NCI-H524 (cell line): ENCODE data around the gene PITPNC1.
"Not testable (repeated sequence)": the region's sequence is repeated elsewhere in the genome, so short reads cannot be mapped to it uniquely, and the experiment has no call there.

Experiments
- DNase-seq, 2 experiments: peaks; one replicate each; lab custom pipeline; 2025; lab: John Stamatoyannopoulos, UW

Gene PITPNC1

DNA sequence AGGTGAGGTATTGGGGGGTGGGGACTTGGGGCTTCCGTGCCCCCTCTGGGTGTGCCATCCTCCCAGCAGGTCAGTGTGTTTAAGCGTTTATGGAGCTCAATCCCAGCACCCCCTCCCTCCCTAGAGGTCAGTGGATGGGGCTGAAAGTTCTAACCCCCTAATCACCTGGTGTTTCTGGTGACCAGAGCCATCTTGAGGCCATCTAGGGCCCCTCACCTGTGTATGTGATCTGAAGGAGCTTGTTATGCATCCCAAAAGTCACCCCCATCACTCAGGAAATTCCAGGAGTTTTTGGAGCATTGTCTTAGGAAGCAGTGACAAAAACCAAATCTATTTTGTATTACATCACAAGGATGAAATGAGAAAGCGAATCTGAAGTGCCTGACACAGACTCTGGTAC, 272.8 kb downstream of the PITPNC1 start:
- DNase-seq: no peak

DNA sequence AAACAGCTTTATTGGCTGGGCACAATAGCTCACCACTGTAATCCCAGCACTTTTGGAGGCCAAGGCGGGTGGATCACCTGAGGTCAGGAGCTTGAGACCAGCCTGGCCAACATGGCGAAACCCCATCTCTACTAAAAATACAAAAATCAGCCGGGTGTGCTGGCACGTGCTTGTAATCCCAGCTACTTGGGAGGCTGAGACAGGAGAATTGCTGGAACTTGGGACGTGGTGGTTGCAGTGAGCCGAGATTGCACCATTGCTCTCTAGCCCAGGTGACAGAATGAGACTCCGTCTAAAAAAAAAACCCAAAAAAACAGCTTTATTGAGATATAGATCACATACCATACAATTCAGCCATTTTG, 274.1 kb downstream of the PITPNC1 start:
- not testable (repeated sequence) for DNase-seq

DNA sequence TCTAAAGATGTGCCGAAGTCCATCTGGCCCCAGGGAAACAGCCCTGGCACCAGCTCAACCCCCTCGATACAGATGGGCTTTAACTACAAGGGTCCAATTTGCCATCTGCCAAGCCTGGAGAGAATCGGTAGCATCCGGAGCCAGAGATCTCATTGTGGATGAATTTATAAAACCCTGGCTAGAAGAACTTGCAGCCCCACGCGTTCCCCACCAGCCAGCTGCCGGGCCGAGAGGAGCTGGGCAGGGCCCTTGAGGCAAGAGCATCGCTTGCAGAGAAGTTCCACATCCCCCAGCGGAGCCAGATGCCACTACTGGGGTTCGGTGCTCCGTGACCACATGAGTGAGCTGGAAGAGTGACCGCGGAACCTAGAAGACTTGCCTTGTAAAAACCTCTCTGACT, 275.4 kb downstream of the PITPNC1 start:
- DNase-seq: peak; percentile 99 to 100

DNA sequence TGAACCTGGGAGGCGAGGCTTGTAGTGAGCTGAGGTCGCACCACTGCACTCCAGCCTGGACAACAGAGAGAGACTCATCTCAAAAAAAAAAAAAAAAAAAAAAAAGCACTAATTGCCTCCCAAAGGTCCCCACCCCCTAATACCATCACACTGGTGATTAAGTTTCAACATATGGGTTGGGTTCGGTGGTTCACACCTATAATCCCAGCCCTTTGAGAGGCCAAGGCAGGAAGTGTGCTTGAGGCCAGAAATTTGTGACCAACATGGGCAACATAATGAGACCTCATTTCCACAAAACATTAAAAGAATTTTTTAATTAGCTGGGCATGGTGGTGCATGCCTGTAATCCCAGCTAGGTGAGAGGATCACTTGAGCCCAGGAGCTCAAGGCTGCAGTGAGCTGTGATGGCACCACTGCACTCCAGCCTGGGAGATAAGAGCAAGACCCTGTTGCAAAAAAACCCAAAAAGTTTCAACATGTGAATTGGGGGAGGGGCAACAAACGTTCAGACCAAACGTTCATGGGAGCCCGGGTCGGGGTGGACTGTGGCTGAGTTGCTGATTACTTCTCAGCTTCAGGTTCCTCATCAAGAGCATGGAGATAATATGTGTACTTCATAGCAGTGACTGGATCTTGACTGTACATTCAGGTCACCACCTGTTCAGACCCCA, 278.5 kb downstream of the PITPNC1 start:
- peak in 1 of 2 experiments; percentile 11 for DNase-seq

DNA sequence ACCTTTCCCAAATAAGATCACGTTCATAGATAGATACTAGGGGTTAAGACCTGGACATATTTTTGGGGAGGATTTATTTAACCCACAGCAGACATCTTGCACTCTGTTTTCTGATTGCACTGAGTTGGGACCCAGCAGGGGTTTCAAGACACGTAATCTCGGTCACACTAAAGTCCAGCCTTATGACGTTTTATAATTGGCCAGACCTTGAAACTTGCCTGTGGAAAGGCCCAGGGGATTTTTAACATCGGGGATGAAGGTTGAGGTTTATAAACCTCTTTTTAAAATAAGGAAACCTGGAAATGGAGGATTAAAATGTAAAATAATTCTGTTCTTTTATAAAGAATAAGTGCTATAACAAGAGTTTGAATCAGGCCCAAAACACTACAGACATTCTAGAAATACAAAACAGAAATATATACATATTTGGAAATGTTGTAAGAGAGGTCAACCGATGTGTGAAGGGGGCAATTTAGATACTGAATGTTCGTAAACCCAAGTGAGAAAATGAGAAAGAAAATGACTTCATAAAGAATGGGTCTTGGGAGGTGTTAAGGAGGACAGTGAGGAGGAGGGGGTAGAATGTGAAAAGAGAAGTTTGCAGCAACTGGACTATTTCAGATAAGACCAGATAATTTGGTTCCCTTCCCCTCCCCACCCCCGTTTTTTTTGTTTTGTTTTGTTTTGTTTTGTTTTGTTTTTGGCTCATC, 279.6 kb downstream of the PITPNC1 start:
- no peak for DNase-seq

DNA sequence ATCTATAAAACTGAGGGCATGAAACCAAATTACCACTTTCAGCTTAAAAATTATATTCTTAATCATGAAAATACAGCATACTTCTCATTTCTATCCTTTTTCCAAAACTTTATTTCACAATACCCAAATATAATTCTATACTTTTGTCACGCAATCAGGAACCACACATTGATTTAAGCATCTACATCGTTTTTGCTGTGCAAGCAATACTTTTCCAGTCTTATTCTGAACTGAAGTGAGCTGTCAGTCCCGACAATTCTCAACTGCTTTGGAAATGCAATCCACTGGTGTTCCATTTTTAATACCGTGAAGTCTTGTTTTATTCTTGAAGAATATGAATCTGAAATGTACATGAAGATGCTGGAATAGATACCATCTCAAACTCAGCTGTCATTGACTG, 280.5 kb downstream of the PITPNC1 start:
- no peak for DNase-seq

DNA sequence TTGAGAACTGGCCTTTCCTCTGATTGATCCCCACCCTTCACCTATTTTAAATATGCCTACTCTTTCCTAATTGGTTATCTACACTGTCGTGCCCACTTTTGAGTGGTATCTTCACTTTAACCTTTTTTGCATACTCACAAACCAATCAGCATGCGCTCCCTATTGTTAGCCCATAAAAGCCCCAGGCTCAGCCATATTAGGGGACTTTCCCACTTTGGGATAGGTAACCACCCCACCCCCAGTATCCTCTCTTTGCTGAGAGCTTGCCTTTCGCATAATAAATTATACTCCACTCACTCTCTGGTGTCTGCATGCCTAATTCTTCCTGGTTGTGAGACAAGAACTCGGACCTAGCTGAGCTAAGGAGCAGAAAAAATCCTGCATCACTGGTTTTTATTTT, 281.2 kb downstream of the PITPNC1 start:
- DNase-seq: no peak

DNA sequence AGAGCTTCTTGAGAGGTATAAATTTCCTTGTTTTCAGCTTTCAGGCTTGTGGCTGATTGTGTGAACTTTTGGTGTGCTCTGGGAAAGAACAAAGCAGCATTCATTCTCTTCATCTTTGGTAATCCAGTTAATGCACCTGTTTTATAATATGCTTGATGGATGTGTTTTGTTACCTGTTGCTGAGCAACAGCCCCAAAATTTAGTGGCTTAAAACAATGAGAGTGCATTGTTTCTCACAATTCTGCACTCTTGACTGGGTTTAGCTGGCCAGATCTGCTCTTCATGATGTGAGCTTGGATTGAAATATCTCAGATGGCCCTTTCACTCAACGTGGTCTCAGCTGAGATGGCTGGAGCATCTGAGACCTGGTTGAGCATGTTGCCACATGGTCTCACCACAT, 281.9 kb downstream of the PITPNC1 start:
- peak in 1 of 2 experiments; percentile 9 for DNase-seq

DNA sequence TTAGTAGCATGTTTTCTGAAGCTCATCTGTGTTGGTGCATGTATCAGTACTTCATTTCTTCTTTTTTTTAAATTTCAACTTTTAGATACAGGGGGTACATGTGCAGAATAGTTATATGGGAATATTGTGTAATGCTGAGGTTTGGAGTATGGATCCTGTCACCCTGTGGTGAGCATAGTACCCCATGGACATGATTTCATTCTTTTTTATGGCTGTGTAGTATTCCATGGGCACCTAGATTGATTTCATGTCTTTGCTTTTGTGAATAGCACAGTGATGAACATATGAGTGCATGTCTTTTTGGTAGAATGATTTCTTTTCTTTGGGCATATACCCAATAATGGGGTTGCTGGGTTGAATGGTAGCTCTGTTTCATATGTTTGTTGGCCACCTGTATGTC, 285.6 kb downstream of the PITPNC1 start:
- DNase-seq: no peak

DNA sequence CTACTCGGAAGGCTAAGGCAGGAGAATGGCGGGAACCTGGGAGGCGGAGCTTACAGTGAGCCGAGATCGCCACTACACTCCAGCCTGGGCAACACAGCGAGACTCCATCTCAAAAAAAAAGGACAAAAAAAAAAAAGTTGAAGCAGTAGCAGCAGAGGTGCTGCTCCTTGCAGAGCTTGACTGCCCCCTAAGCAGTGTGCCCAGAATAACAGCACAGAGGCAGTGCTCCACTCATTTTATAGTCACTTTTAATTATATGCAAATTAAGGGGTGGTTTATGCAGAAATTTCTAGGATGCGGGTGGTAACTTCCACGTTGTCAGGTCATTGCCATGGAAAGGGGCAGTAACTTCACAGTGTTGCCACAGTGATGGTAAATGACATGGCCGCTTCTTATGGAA, 286.4 kb downstream of the PITPNC1 start:
- no peak for DNase-seq

DNA sequence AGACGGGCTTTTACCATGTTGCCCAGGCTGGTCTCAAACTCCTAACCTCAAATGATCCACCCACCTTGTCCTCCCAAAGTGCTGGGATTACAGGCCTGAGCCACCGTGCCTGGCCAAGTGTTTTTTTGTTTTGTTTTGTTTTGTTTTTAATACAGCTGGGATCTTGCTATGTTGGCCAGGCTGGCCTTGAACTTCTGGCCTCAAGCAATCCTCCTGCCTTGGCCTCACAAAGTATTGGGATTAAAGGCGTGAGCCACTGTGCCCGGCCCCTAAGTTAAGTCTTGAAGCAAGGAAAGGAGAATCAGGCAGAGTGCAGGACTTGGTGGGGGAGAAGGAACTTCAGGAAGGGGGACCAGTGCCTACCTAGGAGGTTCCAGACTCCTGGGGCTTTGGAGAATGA, 288.9 kb downstream of the PITPNC1 start:
- no peak for DNase-seq

DNA sequence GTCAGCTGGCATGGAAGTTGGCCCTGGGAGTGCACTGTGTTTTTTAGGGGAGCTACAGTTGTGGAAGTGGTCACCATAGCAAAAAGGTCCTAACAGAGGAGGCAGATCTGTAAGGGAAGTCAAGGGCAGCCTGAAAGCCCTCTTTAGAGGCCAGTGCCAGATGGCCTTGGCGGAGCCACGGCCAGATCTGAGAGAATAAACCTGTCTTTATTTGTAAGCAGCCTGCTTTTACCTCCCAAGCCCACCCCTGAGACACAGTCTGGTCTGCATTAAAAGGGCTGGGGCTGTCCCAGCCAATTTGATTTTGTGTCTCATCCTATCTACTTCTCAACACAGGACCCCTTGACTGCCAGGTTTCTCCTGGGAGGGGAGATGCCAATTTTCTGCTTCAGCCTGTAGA, 289.6 kb downstream of the PITPNC1 start:
- DNase-seq: peak; percentile 54 to 81

DNA sequence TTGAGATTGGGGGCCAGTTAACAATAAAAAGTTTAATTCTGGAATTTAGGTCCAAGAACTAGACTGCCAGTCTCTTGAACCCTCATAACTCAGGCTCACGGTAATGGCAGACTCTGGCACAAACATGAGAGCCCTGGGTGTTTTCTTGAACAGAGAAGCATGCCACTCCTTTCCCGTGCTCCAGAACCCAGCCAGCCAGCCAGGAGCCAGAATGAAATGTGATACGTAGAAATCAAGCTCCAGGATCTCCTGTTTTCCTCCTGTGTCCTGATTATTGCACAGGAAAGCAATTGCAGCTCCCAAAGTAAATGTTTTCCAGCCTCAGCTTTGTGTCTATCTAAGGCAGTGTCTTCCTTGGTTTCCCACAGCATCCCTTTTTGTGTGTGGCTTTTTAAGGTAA, 294.4 kb downstream of the PITPNC1 start:
- peak; percentile 39 to 43 for DNase-seq

DNA sequence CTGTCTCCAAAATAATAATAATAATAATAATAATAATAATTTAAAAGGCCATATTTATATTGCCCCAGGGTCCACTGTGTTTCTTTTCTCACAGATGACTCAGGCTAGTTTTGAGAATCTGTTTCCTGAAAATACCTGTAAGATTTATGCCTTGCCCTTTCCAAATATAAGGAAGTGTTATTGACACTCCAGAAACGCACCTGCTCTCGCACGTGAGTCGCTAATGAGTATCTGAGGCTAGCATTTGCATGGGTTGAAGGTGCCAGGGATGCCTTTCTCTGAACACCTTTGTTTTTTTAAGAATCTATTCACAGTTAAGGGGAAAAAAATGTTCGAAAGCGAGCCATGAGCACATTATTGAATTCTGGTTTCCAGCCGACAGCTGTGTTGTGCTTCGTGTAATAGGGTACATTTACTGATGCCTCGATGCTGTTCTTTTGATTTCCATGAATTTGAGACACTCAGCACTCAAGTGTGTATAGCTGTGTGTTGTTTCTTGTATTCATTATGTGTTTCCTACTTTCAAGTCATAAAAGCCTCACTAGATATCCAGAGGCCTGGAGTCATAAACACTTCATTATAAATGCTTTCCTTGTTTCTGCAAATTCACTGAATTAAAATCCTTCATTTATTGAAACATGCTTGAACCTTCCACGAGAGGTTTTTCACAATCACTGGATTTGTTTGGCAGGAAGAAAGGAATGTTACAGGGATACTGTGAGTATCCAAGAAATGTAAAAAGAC, 295.7 kb downstream of the PITPNC1 start:
- DNase-seq: no peak

DNA sequence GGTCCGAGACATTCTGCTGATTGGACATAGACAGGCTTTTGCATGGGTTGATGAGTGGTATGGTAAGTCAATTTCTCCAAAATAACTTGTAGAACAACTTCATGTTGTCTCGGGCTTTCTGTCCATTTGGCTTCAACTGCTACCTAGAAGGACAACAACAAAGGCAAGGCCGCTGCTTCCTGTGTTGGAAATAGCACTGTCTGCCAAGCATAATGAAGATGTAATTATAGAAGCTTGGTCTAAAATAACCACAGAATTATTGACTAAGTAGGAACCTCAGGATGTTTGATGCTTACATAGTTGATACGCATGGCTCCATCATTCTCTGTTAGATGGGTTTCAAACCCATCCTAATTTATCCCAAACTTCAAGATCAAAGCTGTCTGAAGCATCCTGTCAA, 298.4 kb downstream of the PITPNC1 start:
- no peak for DNase-seq

DNA sequence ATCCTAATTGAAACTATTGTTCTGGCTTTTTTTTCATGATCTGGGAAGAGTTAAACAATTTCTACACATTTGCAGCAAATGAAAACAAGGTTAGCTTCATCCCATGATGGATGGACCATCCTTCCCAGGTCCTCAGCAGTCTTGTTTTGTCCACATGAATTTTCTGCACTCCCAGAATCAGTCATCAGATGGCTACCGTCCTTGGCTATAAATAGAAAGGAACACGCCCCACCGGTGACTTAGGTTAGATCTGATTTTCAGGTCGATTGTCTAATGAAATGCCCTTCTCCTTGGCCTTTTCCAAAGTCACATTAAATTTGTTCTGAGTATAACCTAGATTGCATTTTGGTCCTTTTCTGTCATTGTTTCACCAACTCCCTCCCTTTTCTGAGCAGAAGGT, 299.2 kb downstream of the PITPNC1 start:
- no peak for DNase-seq

DNA sequence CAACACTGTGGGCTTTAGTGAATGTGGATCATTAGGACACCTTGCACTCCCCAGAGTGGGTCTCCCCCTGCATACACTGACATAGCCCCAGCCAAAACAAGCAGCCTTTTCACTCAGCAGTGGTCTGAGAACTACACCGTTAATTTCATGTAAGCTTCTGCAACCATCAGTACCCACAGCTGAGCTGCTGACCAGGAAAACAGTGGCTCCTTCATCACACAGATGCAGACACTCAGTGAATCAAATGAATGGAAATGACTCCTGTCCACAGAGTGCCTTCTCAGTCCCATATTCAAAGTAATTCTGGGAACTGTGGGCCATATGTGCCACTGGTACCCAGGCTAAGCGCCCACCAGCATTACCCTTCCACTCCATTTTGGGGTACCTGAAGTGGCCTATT, 301.3 kb downstream of the PITPNC1 start:
- DNase-seq: no peak

DNA sequence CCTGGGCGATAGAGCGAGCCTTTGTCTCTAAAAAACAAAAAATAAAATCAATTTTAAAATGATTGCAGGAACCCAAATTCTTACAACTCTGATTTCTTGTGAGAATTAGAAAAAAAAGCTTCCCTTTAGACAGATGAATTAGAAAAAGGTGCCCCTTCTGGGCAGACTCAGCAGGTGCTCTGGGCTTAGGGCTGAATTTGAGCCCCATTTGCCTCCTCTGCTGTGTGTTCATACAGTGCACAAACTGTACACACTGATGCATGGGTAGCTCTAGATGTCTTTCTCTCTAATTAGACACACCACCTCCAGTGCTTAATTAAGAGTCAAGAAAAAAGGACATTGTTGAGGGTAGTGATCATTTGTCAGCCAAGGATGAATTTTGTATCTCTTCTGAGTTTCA, 302.1 kb downstream of the PITPNC1 start:
- DNase-seq: no peak

DNA sequence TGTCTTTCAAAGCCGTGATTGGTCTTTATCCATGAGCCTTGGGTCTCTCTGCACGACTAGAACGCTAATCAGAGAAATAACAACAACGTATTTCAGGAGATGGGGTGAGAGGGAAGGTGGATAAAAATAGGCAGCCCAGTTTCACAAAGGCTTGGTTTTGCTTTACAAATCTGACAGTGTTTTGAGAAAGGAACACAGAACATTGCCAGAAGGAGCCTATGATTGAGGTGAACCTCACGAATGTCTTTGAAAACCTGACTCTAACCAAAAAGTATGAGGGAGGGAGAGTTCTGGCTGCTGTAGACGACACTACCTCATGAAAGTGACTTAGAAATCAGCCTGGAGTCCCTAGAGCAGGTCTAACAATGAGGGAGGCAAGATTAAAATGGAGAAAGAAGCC, 302.6 kb downstream of the PITPNC1 start:
- DNase-seq: no peak

DNA sequence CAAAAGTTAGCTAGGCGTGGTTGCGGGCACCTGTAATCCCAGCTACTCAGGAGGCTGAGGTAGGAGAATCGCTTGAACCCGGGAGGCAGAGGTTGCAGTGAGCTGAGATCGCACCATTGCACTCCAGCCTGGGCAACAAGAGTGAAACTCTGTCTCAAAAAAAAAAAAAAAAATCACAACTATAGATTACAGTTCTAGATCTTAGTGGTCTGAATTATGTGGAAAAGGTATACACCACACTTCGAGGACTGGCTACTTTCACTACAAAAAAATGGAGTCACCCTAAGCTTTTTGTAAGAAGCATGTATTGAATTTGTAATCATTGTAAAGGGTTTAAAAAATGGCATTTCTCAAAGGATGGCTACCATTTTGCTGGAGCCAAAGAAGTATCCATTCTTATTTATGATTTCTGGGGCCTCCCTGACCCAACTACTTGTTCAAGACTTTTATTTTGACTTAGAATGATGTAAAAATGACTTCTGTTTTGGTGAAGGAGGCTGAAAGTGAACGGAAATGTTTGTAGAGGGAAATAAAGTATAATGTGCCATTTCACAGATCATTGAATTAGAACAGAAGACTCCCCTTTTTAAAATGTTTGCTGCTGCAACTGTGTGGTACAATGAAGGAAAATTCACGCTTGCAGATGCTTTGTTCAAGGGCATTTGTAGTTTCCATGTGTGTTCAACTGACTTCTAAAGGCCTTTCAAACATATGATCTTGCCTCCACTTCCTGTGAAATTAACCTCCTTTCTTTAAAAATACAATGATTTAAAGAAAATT, 303.6 kb downstream of the PITPNC1 start:
- DNase-seq: no peak

DNA sequence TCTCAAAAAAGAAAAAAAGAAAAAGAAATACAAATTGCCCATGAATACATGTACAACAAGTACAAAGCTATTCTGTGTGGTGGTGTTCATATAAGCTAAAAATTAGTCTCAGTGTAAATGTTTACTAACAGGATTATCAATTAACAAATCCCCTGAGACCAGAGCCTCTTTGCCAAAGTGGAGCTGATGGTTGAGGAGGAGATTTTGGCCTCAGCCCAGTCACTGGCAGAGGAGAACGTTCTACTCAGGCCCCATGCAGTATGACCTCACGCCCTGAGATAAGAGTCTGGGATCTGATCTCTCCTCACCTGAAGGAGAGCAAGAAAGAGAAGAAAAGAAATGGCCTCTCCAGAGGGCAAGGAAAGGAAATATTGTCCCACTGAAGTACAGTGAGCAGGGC, 305.1 kb downstream of the PITPNC1 start:
- no peak for DNase-seq

DNA sequence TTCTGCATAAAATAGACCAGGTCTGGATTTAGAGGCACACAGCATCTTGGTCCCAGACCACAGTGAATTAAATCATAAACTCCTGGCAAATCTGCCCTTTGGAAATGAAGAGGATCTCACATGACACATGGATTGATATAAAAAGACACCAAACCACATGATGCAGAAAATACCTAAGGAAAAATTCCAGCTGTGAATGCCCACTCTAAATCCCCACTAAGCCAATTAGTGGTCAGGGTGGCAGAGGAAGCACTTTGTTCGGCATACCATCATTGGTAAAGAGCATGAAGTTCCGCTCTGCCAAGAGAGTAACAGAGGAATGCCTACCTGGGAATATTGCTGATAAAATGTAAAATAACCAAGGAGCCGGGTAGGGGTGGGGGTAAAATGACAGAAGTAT, 308.3 kb downstream of the PITPNC1 start:
- peak in 1 of 2 experiments; percentile 25 for DNase-seq
